Colonic mucosa (tissue), 4 donors: ENCODE results near the gene RAD51B. TPM values are rescaled to one million over a fixed set of nuclear protein-coding genes. Genes with fewer than 3 reads are reported as not detected.

Source experiments
- DNase-seq: peaks from one replicate; pipeline ENCODE4 v3.0.0-alpha.2; 2020
- H3K27ac ChIP-seq: fragments of 200-600 bp; one replicate; pipeline ENCODE4 v1.8.0; 2021
- H3K27me3 ChIP-seq: fragments of 200-600 bp; one replicate; pipeline ENCODE4 v1.8.0; 2021
- H3K36me3 ChIP-seq: fragments of 200-600 bp; one replicate; pipeline ENCODE4 v1.8.0; 2021
- H3K4me1 ChIP-seq: fragments of 200-600 bp; one replicate; pipeline ENCODE4 v1.8.0; 2021; ENCODE audit warnings: mild to moderate bottlenecking
- H3K4me3 ChIP-seq: fragments of 200-600 bp; one replicate; pipeline ENCODE4 v1.8.0; 2021
- H3K9ac ChIP-seq, 2 donors: one replicate each; pipeline ENCODE4 v1.7.0; 2013; ENCODE audit warnings: control low read depth in 2 of 2, low read depth in 2 of 2, low read length in 2 of 2
- H3K9me3 ChIP-seq: fragments of 200-600 bp; one replicate; pipeline ENCODE4 v1.8.0; 2021
- intact Hi-C: fragments of 100-400 bp; cut with DNase I; formaldehyde crosslinking; loops from one replicate; pipeline ENCODE4 v1.14.1; 2022
- total RNA-seq, 2 donors: library from RNA; stranded (reverse); fragmentation: NEBNext Ultra II Directional in 1 of 2; extraction: Animal tissue kit (Norgen Biotek cat#: 25700) in 1 of 2; gene quantifications; one replicate each; pipeline ENCODE4 v1.2.1, GENCODE V29; 2021
- TF ChIP-seq, protein P1 (sequence below): fragments of 200-600 bp; IDR thresholded peaks from one replicate; pipeline ENCODE4 v1.8.0; 2022; ENCODE audit warnings: antibody characterized with exemption, mild to moderate bottlenecking
- donor health status: healthy.
- donor health status: DM: no; HTN: no; CAD: no.
- donor health status: DM: no; HTN: no; CAD: no.

Gene RAD51B
- total RNA-seq, 2 donors from 2014 or later, result 12.7 to 22.0 TPM

DNA sequence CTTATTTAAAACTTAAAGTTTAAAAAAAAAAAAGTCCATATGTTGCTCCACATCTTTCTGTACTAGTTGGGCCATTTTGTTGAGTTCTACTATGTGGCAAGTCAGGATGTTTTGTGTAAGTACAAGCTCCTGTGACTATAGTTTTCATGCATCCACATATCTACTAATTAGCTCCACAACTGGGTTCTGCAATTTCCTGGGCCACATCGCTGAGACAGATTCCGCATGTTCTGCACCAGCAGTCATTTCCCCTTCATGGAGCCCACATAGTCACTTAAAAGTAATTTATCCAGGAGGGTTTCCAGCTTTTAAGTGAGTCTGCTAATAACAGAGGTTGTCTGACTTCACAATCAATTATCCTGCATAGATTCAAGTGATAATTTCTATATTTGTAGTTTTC lies 511.8 kb downstream of the RAD51B start:
- H3K4me1 ChIP-seq, result no peaks in the 10 kb centered on the region
- no peaks in the 10 kb centered on the region for H3K9me3 ChIP-seq
- H3K36me3 ChIP-seq, result no peaks in the 10 kb centered on the region
- TF ChIP-seq, protein P1, sequence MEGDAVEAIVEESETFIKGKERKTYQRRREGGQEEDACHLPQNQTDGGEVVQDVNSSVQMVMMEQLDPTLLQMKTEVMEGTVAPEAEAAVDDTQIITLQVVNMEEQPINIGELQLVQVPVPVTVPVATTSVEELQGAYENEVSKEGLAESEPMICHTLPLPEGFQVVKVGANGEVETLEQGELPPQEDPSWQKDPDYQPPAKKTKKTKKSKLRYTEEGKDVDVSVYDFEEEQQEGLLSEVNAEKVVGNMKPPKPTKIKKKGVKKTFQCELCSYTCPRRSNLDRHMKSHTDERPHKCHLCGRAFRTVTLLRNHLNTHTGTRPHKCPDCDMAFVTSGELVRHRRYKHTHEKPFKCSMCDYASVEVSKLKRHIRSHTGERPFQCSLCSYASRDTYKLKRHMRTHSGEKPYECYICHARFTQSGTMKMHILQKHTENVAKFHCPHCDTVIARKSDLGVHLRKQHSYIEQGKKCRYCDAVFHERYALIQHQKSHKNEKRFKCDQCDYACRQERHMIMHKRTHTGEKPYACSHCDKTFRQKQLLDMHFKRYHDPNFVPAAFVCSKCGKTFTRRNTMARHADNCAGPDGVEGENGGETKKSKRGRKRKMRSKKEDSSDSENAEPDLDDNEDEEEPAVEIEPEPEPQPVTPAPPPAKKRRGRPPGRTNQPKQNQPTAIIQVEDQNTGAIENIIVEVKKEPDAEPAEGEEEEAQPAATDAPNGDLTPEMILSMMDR, result no peak
- intact Hi-C loops, result no loop called here
- no peak overlapping the region for H3K4me3 ChIP-seq
- H3K9ac ChIP-seq, result no peak overlapping the region
- DNase-seq, result no peak
- H3K27ac ChIP-seq, result no peak overlapping the region
- H3K27me3 ChIP-seq, result no peaks in the 10 kb centered on the region

DNA sequence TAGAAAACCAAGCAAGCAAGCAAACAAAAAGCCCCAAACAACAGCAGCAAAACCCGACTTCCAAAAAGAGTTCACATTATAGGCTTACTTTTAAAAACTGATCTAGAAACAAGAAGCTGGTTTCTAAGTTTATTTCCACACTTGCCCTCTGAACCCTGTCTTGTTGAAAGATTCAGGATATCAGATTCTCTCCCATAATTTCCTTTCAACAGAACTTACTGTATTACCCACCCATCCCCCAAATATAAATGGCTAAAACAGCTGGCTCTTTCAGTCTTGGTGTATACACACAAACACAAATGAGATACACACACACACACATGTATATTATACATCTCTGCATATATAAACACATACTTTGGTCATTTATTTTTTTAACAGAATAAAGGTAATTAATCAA lies 512.4 kb downstream of the RAD51B start:
- Histone ChIP-seq H3K27ac (no peak overlapping the region), H3K36me3 (no peaks in the 10 kb centered on the region), H3K4me3 (no peak overlapping the region), H3K4me1 (no peaks in the 10 kb centered on the region), H3K27me3 (no peaks in the 10 kb centered on the region), H3K9ac (no peak overlapping the region), H3K9me3 (no peaks in the 10 kb centered on the region)
- TF ChIP-seq, protein P1, result no peak
- intact Hi-C loops, result no loop called here
- DNase-seq, result no peak

DNA sequence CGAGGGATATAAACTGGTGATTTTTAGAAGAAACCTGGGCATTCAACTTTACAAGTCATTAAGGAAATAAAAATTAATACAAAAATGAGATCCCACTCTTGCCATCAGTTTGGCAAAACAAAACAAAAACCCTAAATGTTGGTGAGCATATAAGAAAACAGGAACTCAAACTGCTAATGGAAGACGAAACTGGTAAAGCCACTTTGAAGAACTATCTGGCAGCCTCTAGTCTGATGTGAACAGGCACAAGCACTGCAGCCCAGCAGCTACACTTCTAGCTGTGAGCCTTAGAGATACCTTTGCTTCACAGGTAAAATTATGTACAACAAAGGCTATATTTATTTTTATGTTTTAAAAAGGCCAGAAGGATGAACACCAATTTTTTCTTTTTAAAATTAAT lies 513.7 kb downstream of the RAD51B start:
- Histone ChIP-seq H3K27me3 (no peaks in the 10 kb centered on the region), H3K27ac (no peak overlapping the region), H3K9ac (no peak overlapping the region), H3K4me3 (no peak overlapping the region), H3K4me1 (no peaks in the 10 kb centered on the region), H3K36me3 (no peaks in the 10 kb centered on the region), H3K9me3 (no peaks in the 10 kb centered on the region)
- TF ChIP-seq, protein P1, result no peak
- DNase-seq, result no peak
- intact Hi-C loops, result no loop called here

DNA sequence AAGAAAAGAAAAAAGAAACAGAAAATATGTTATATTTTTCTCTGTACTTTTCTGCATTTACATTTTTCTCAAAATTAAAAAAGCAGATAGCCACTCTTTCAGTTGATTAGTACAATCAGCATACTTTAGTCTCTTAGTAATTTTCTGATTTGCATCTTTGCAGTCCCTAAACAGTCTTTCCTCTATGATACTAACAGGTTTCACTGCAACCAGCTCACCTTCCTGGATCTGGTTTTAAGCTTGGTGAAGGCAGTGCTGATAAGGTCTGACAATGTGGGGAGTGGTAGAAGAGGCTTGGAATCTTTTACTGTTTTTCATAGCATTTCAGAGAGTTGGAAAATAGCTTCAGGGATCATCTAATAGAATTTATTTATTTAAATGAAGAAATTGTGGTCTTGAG lies 515.7 kb downstream of the RAD51B start:
- H3K27ac ChIP-seq, result no peak overlapping the region

DNA sequence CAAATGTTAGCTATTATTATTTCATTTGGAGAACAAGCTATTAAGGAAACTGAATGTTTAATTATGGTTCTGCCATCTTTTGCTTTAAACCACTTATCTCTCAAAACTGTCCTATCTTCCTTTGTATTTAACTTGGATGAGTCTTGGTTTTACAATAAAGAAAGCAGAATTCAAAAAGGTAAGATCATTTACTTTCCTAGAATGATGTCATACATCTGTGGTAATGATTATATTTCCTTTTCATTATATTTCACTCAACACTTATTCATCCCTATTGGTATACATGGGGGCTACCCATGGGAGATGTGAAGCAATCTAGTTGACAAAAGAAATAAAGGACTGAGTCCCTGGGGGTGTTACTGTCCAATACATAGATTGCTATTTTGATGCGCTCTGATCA lies 516.6 kb downstream of the RAD51B start:
- H3K4me1 ChIP-seq, result no peaks in the 10 kb centered on the region
- TF ChIP-seq, protein P1, result no peak
- no peak overlapping the region for H3K27ac ChIP-seq
- no peak for DNase-seq
- no peaks in the 10 kb centered on the region for H3K9me3 ChIP-seq
- H3K9ac ChIP-seq, result no peak overlapping the region
- intact Hi-C loops, result no loop called here
- no peak overlapping the region for H3K4me3 ChIP-seq
- no peaks in the 10 kb centered on the region for H3K27me3 ChIP-seq
- H3K36me3 ChIP-seq, result no peaks in the 10 kb centered on the region

More for the DNA sequence above, 515.7 kb downstream of the RAD51B start:
- H3K4me1 ChIP-seq, result no peaks in the 10 kb centered on the region
- H3K36me3 ChIP-seq, result no peaks in the 10 kb centered on the region
- no peaks in the 10 kb centered on the region for H3K9me3 ChIP-seq
- intact Hi-C loops, result no loop called here
- TF ChIP-seq, protein P1, result no peak
- no peak for DNase-seq
- no peak overlapping the region for H3K9ac ChIP-seq
- no peak overlapping the region for H3K4me3 ChIP-seq
- no peaks in the 10 kb centered on the region for H3K27me3 ChIP-seq

DNA sequence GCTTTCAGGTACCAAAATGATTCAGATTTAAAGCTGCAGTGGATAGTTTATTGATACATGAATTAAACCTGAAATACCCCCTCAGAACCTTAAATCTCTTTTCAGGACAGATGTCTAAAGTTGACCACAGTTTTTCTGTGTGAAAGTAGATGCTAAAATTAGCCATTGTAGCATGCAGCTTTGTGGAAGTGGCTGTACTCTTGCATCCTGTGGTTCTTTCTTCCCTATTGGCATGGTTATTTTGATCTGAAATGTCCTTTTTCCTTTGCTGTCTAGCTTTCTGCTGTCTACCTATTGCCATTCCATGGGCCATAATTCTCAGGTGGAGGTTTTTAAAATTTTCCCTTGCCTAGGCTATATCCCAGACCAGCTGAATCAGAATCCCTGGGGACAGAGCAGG lies 517.7 kb downstream of the RAD51B start:
- no peaks in the 10 kb centered on the region for H3K36me3 ChIP-seq
- TF ChIP-seq, protein P1, result no peak
- intact Hi-C loops, result no loop called here
- no peak overlapping the region for H3K27ac ChIP-seq
- H3K9ac ChIP-seq, result no peak overlapping the region
- DNase-seq, result no peak
- no peaks in the 10 kb centered on the region for H3K9me3 ChIP-seq
- H3K27me3 ChIP-seq, result no peaks in the 10 kb centered on the region
- no peaks in the 10 kb centered on the region for H3K4me1 ChIP-seq
- H3K4me3 ChIP-seq, result no peak overlapping the region
